Natural killer cell treated with Interleukin-12 subunit alpha and Interleukin-12 subunit beta and Interleukin-15 and Interleukin-18, amount 100 ng/mL, for 72 hours (primary cell): Measurements from ENCODE around the gene PPFIA1. TPM values are rescaled to one million over a fixed set of nuclear protein-coding genes. Genes with fewer than 3 reads are reported as not detected.
"Not testable (repeated sequence)": the region's sequence is repeated elsewhere in the genome, so short reads cannot be mapped to it uniquely, and the experiment has no call there.

ENCODE experiments used
- ATAC-seq, 2 donors: fragments of 150-1000 bp; cut with Tn5 transposase in 1 of 2; sonication (Bioruptor Pico), chemical (Tn5 transposase) in 1 of 2; 2 replicates each; pipeline ENCODE4 v1.10.0; 2021
- DNase-seq: peaks from one replicate; pipeline ENCODE4 v3.0.0; 2022; ENCODE audit warnings: low spot score
- H3K27ac Mint-ChIP-seq, 2 donors: 1 replicate in 1 of 2; 2 replicates in 1 of 2; pipeline ENCODE4 v1.8.0; 2022; ENCODE audit warnings: mixed read lengths in 2 of 2, mild to moderate bottlenecking in 1 of 2, moderate library complexity in 1 of 2
- H3K27me3 Mint-ChIP-seq, 2 donors: 1 replicate in 1 of 2; 2 replicates in 1 of 2; pipeline ENCODE4 v1.8.0; 2022; ENCODE audit warnings: mixed read lengths in 2 of 2
- H3K36me3 Mint-ChIP-seq: one replicate; pipeline ENCODE4 v1.8.0; 2022; ENCODE audit warnings: mixed read lengths
- H3K4me1 Mint-ChIP-seq, 2 donors: 1 replicate in 1 of 2; 2 replicates in 1 of 2; pipeline ENCODE4 v1.8.0; 2022; ENCODE audit warnings: low read depth in 2 of 2, mixed read lengths in 2 of 2, mild to moderate bottlenecking in 1 of 2
- H3K4me3 Mint-ChIP-seq: one replicate; pipeline ENCODE4 v1.8.0; 2022; ENCODE audit warnings: mixed read lengths
- H3K9me3 Mint-ChIP-seq: 2 replicates; pipeline ENCODE4 v1.8.0; 2022; ENCODE audit warnings: mixed read lengths
- total RNA-seq, 2 donors: library from RNA; stranded (reverse); gene quantifications; one replicate each; pipeline ENCODE4 v1.2.3, GENCODE V29; 2022

Gene PPFIA1
- total RNA-seq, 2 donors from 2014 or later: 43.4 to 60.0 TPM

- DNase-seq (no peak), ATAC-seq (no peak)
- Mint-ChIP-seq H3K27ac (no peak overlapping the region), H3K9me3 (no peaks in the 10 kb centered on the region), H3K4me1 (peaks cover 25 to 33% of the 10 kb centered on the region in 2 donors), H3K4me3 (no peak overlapping the region), H3K27me3 (no peaks in the 10 kb centered on the region), H3K36me3 (peaks cover 41% of the 10 kb centered on the region)
These were observed 58.1 kb downstream of the PPFIA1 start for GRCh38 chr11:70328556-70328955.

DNA sequence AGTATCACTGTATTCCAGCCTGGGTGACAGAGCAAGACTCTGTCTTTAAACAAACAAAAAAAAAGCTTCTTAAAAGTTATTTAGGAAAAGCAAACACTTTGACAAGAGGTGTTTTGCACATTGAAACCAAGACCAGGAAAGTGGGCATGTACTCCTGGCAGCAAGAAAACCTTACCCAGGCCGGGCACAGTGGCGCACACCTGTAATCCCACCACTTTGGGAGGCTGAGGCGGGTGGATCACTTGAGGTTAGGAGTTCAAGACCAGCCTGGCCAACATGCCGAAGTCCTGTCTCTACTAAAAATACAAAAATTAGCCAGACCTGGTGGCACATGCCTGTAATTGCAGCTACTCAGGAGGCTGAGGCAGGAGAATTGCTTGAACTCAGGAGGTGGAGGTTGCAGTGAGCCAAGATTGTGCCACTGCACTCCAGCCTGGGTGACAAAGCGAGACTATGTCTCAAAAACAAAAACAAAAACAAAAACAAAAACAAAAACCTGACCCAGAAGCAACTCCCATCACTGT, 60.9 kb downstream of the PPFIA1 start:
- H3K36me3 Mint-ChIP-seq: peaks cover 45% of the 10 kb centered on the region

DNA sequence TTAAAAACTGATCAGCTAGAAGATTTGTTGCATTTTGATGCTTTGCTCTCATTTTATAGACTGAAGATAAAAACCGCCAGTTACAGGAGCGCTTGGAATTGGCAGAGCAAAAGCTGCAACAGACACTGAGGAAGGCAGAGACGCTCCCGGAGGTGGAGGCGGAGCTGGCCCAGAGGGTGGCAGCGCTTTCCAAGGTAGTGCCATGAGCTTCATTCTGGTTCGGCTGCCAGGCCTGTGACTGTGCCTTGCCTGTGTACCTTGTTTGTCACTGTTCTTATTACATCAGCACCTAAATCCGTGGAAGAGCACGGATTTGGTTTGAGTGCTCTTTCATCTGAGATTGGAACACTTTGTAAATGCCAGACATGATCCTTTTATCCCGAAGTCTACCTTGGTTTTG, 61.4 kb downstream of the PPFIA1 start:
- H3K9me3 Mint-ChIP-seq: no peaks in the 10 kb centered on the region
- no peak overlapping the region for H3K27ac Mint-ChIP-seq
- no peak overlapping the region for H3K4me3 Mint-ChIP-seq
- H3K27me3 Mint-ChIP-seq: no peaks in the 10 kb centered on the region
- ATAC-seq (no peak), DNase-seq (no peak)
- peaks cover 44% of the 10 kb centered on the region for H3K36me3 Mint-ChIP-seq
- H3K4me1 Mint-ChIP-seq: peaks cover 7 to 10% of the 10 kb centered on the region in 2 donors

More for the DNA sequence above, 60.9 kb downstream of the PPFIA1 start:
- H3K4me3 Mint-ChIP-seq, DNase-seq, H3K9me3 Mint-ChIP-seq, ATAC-seq, H3K27me3 Mint-ChIP-seq, H3K27ac Mint-ChIP-seq: not testable (repeated sequence)
- peaks cover 10 to 16% of the 10 kb centered on the region in 2 donors for H3K4me1 Mint-ChIP-seq

DNA sequence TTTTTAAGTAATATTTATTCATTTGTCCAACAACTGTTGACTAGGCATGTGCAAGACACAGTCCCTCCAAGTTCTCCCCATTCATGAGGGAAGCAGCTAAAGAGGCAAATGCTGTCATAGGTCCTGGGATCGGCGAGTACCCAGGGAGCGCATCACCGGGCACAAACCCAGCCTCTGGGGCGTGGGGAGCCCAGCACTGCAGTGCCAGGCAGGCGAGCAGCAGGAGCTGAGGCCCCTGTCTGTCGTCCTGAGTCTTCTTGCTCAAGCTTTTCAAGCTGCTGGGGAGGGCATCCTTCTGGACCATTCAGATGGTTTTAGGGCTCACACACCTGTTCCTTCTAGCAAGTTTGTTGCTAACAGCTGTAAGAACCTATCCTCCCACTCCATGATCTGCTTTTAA, 62.1 kb downstream of the PPFIA1 start:
- ATAC-seq (no peak), DNase-seq (no peak)
- no peaks in the 10 kb centered on the region for H3K9me3 Mint-ChIP-seq
- peaks cover 44% of the 10 kb centered on the region for H3K36me3 Mint-ChIP-seq
- no peak overlapping the region for H3K4me3 Mint-ChIP-seq
- no peaks in the 10 kb centered on the region for H3K27me3 Mint-ChIP-seq
- no peak overlapping the region for H3K27ac Mint-ChIP-seq
- peaks cover 4 to 7% of the 10 kb centered on the region in 2 donors for H3K4me1 Mint-ChIP-seq

- H3K9me3 Mint-ChIP-seq: no peaks in the 10 kb centered on the region
- no peak overlapping the region for H3K4me3 Mint-ChIP-seq
- DNase-seq: no peak
- H3K27me3 Mint-ChIP-seq: no peaks in the 10 kb centered on the region
- ATAC-seq: no peak
- H3K4me1 Mint-ChIP-seq: peaks cover 3 to 4% of the 10 kb centered on the region in 2 donors
- H3K36me3 Mint-ChIP-seq: peaks cover 45% of the 10 kb centered on the region
- no peak overlapping the region for H3K27ac Mint-ChIP-seq
These were observed 62.8 kb downstream of the PPFIA1 start for GRCh38 chr11:70333261-70333660.

DNA sequence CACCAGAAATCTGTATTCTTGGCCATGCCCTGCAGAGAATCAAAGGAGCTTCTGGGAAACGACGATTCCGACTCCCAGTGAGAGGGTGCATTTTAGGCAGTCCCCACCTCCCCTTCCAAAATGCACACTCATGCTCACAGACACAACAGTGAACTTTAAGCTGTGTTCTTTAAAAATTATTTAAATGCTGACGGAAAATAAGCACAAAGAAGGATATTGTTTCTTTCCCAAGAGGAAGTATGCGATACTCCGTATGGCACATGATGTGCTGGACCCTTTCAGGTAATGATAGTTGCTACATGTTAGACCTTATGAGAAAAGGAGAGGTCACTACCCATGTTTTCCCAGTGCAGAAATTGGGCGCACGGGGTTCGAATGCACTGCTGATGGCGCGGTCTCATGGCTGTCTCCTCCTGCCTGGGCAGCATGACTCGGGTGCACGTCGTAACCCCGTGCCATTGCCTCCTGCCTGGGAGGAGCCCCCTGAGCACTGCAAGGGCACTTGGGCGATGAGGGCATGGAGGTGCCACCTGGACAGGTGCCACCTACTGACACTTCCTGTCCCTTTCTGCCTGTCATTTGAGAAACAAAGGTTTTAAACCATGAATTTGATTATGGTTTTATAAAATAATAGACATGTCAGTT, 64.0 kb downstream of the PPFIA1 start:
- ATAC-seq (no peak), DNase-seq (no peak)
- no peak overlapping the region for H3K4me3 Mint-ChIP-seq
- no peaks in the 10 kb centered on the region for H3K27me3 Mint-ChIP-seq
- H3K9me3 Mint-ChIP-seq: no peaks in the 10 kb centered on the region
- H3K4me1 Mint-ChIP-seq: peaks cover 0 to 3% of the 10 kb centered on the region in 2 donors
- H3K27ac Mint-ChIP-seq: no peak overlapping the region
- peaks cover 44% of the 10 kb centered on the region for H3K36me3 Mint-ChIP-seq

- Mint-ChIP-seq H3K36me3 (peaks cover 38% of the 10 kb centered on the region), H3K27ac (no peak overlapping the region), H3K4me1 (peaks cover 0 to 3% of the 10 kb centered on the region in 2 donors), H3K9me3 (no peaks in the 10 kb centered on the region), H3K27me3 (no peaks in the 10 kb centered on the region), H3K4me3 (no peak overlapping the region)
- no peak for ATAC-seq
- no peak for DNase-seq
These were observed 65.0 kb downstream of the PPFIA1 start for GRCh38 chr11:70335511-70335910.

- H3K27me3 Mint-ChIP-seq: no peaks in the 10 kb centered on the region
- peaks cover 28% of the 10 kb centered on the region for H3K36me3 Mint-ChIP-seq
- H3K4me3 Mint-ChIP-seq: no peak overlapping the region
- DNase-seq (no peak), ATAC-seq (no peak)
- no peaks in the 10 kb centered on the region for H3K9me3 Mint-ChIP-seq
- peaks cover 0 to 6% of the 10 kb centered on the region in 2 donors for H3K4me1 Mint-ChIP-seq
- no peak overlapping the region for H3K27ac Mint-ChIP-seq
These were observed 68.1 kb downstream of the PPFIA1 start for GRCh38 chr11:70338594-70338993.

- Mint-ChIP-seq H3K9me3 (no peaks in the 10 kb centered on the region), H3K36me3 (peaks cover 23% of the 10 kb centered on the region), H3K27me3 (no peaks in the 10 kb centered on the region), H3K4me3 (no peak overlapping the region), H3K4me1 (peaks cover 0 to 6% of the 10 kb centered on the region in 2 donors), H3K27ac (no peak overlapping the region)
- DNase-seq (no peak), ATAC-seq (no peak)
These were observed 68.6 kb downstream of the PPFIA1 start for GRCh38 chr11:70339066-70339465.

- Mint-ChIP-seq H3K4me1 (peaks cover 0 to 6% of the 10 kb centered on the region in 2 donors), H3K36me3 (peaks cover 14% of the 10 kb centered on the region), H3K27ac (no peak overlapping the region)
These were observed 71.5 kb downstream of the PPFIA1 start for GRCh38 chr11:70341881-70342429.

GRCh38 chr11:70343636-70344035, 73.1 kb downstream of the PPFIA1 start:
- no peak for DNase-seq
- Mint-ChIP-seq H3K4me3 (no peak overlapping the region), H3K36me3 (peaks cover 4% of the 10 kb centered on the region), H3K4me1 (peaks cover 0 to 3% of the 10 kb centered on the region in 2 donors), H3K9me3 (no peaks in the 10 kb centered on the region), H3K27me3 (no peaks in the 10 kb centered on the region), H3K27ac (no peak overlapping the region)
- no peak for ATAC-seq

More at GRCh38 chr11:70341881-70342429, 71.5 kb downstream of the PPFIA1 start:
- DNase-seq: no peak
- ATAC-seq: peak in 1 of 2 donors; percentile 4
- no peaks in the 10 kb centered on the region for H3K27me3 Mint-ChIP-seq
- H3K4me3 Mint-ChIP-seq: no peak overlapping the region
- no peaks in the 10 kb centered on the region for H3K9me3 Mint-ChIP-seq

- H3K27ac Mint-ChIP-seq: no peak overlapping the region
- ATAC-seq (no peak), DNase-seq (no peak)
- peaks cover 8 to 12% of the 10 kb centered on the region in 2 donors for H3K4me1 Mint-ChIP-seq
- peaks cover 14% of the 10 kb centered on the region for H3K36me3 Mint-ChIP-seq
- H3K4me3 Mint-ChIP-seq: no peak overlapping the region
- H3K27me3 Mint-ChIP-seq: no peaks in the 10 kb centered on the region
- H3K9me3 Mint-ChIP-seq: no peaks in the 10 kb centered on the region
These were observed 77.7 kb downstream of the PPFIA1 start for GRCh38 chr11:70348191-70348590.

DNA sequence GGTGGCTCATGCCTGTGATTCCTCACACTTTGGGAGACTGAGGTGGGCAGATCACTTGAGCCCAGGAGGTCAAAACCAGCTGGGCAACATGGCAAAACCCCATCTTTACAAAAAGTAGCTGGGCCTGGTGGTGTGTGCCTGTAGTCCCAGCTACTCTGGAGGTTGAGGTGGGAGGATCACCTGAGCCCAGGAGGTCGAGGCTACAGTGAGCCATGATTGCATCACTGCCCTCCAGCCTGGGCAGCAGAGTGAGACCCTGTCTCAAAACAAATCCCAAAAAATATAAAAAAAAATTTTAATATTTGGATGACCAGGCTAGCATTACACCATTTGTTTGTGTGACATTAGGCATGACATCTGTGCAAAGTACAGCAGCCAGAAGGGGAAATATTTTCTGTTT, 78.1 kb downstream of the PPFIA1 start:
- H3K9me3 Mint-ChIP-seq: no peaks in the 10 kb centered on the region
- H3K4me1 Mint-ChIP-seq: peaks cover 11 to 16% of the 10 kb centered on the region in 2 donors
- no peak overlapping the region for H3K4me3 Mint-ChIP-seq
- H3K27me3 Mint-ChIP-seq: no peaks in the 10 kb centered on the region
- no peak for ATAC-seq
- H3K36me3 Mint-ChIP-seq: peaks cover 10% of the 10 kb centered on the region
- H3K27ac Mint-ChIP-seq: no peak overlapping the region
- no peak for DNase-seq

- no peak for ATAC-seq
- Mint-ChIP-seq H3K9me3 (no peaks in the 10 kb centered on the region), H3K36me3 (peaks cover 27% of the 10 kb centered on the region), H3K27me3 (peaks cover 0 to 2% of the 10 kb centered on the region in 2 donors), H3K4me1 (peaks cover 21 to 30% of the 10 kb centered on the region in 2 donors), H3K27ac (no peak overlapping the region), H3K4me3 (peak overlapping the region; percentile 51)
- no peak for DNase-seq
These were observed 81.2 kb downstream of the PPFIA1 start for GRCh38 chr11:70351646-70352045.
